GM03348 (cell line): ENCODE results near the gene NOS2.
"Not testable (repeated sequence)": the region's sequence is repeated elsewhere in the genome, so short reads cannot be mapped to it uniquely, and the experiment has no call there.

Source experiments
- DNase-seq: peaks from one replicate; pipeline ENCODE4 v3.0.0; 2012; ENCODE audit warnings: low spot score

NOS2 gene

GRCh38 chr17:27800522-27800921 is at the start of gene NOS2:
Gene NOS2, minus strand, starts transcription at chr17:27800529. Its CDS starts 1,720 bp downstream, at chr17:27798809.
- no peak for DNase-seq

DNA sequence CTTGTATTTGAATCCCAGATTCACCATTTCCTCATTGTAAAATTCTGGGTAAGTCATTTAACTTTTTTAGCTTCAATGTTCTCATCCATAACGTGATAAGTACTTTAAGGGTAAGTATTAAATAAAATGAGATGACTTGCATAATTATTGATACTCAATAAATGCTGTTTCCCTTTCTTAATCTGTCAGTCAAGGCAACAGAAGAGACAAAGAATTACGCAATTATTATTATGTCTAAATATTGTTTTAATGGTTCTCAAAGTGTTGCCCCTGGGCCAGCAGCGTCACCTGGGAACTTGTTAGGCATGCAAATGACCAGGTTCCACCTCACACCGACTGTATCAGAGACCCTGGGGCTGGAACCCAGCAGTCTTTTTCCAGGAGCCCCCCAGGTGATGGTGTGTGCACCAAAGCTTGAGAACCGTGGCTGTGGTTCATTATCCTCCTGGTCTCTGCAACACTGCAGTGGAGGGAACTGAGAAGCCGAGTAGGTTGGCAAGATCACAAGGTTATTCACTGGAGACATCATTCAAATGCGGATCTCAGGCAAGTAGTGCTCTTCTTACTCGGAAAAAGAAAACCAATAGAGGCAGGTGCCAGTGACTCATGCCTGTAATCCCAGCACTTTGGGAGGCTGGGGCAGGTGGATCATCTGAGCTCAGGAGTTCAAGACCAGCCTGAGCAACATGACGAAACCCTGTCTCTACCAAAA is 49.3 kb upstream of the NOS2 start:
- no peak for DNase-seq

DNA sequence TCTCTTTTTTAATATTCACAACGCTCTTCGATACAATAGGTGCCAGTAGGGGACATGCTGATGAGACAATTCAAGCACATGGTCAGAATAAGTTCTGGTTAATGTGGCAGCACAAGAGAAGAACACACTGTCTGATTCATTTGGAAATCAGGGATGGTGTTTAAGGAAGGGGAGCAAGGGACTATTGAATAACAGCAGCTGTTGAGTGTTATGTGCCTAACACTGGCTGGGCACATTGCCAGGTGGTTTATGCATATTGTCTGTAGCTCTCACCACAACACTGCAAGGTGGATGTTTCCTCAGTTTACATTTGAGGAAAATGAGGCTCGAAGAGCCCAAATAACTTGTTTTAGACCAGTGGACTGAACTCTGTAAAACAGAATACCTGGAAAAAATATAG is 48.6 kb upstream of the NOS2 start:
- no peak for DNase-seq

DNA sequence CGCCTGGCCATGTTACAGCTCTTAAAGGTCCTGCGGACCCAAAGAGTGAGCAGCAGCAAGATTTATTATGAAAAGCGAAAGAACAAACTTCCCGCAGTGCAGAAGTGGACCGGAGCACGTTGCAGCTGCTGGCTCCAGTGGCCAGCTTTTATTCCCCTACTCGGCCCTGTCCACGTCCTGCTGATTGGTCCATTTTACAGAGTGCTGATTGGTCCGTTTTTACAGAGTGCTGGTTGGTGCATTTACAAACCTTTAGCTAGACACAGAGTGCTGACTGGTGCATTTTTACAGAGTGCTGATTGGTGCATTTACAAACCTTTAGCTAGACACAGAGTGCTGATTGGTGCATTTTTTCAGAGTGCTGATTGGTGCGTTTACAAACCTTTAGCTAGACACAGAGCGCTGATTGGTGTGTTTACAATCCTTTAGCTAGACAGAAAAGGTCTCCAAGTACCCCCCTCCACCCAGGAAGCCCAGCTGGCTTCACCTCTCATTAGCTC is 46.5 kb upstream of the NOS2 start:
- not testable (repeated sequence) for DNase-seq

- no peak for DNase-seq
These were observed 45.8 kb upstream of the NOS2 start for GRCh38 chr17:27846042-27846655.

GRCh38 chr17:27845264-27846041 is 45.1 kb upstream of the NOS2 start:
- no peak for DNase-seq

DNA sequence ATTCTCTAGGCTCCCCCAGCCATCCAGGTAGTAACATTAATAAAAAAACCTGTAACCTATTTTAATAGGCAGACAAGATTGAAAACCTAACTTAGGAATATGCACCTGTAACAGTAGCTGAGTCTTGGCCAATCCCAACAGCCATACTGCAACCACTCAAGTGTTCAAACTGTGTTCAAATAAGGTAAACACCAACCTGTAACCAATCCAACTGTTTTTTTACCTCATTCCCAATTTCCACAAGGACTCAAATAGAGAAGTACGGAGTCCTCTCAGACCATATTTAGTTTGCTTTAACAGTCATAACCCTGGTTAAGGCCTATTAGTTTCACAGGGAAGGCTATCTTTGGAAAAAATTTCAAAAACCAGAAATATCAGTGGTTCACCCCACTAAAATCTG is 40.4 kb upstream of the NOS2 start:
- no peak for DNase-seq

DNA sequence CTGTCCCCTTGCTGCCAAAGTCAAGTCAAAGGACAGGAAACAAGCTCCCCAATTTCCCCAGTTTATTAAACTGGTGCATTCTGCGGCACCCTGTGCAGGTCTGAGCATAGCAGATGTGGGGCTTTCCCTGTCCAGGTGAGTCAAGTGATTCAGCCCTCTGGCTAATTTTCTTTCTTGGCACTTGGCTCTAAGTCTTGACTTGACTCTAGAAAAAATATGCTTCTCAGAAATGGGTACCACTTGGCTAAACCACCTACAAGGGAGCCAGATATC is 40.0 kb upstream of the NOS2 start:
- not testable (repeated sequence) for DNase-seq

DNA sequence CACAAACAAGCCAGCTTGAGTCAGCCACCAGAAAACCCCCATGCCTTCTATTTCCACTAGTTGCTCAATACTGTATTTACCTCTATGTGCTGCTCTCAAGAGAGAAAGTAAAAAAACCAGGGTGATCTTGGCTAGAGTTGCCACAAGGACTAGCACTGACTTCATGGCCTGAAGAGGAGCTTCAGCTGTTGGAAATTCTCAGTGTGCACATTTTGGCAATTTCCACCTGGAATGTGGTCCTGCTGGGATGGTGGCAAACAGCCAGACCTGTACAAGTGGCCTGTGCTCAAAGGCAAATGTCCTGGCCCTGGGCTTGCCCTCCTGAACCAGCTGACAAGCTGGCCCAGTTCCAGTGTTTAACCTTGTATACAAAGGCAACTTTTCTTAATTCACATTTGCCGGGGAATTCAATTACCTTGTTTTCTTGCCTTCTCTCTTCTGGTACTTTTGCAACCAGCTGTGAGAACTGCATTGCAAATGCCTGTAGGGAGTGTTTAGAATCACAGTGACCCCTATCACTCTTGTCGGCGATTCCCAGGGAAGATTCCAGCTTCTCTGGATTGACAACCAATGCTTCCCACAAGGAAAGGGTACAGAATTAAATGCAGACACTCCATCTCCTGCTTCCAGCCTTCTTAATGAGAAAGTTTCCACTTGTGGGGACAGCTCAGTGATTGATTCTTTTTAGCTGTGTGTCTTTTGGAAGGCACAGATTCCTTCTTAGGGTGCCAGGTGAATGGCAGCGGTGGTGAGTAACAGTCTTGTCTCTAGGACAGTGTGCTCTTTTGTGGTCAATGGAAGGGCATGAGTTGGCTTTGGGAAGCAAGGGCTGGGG is 39.5 kb upstream of the NOS2 start:
- DNase-seq = not testable (repeated sequence)

DNA sequence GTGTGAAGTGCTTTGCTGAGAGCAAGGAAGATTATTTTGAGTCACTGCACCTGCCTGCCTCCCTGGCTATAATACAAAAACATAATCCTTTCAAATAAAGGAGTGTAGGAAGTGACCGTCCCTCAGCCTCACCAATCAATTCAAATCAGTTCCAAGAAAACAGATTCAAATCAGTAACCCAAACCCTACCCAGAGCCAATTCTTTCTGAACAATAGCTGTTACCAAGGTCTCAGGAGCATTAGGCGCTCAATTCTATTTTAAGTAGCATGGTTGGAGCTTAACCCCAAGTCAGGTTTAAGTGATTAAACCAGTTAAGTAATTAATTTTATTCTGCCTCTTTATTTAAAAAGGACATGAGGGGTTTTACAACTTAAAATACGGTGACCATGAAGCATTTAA is 38.3 kb upstream of the NOS2 start:
- DNase-seq = not testable (repeated sequence)

- not testable (repeated sequence) for DNase-seq
These were observed 37.4 kb upstream of the NOS2 start for GRCh38 chr17:27837769-27838168.

GRCh38 chr17:27836651-27837050 is 36.3 kb upstream of the NOS2 start:
- DNase-seq = no peak

DNA sequence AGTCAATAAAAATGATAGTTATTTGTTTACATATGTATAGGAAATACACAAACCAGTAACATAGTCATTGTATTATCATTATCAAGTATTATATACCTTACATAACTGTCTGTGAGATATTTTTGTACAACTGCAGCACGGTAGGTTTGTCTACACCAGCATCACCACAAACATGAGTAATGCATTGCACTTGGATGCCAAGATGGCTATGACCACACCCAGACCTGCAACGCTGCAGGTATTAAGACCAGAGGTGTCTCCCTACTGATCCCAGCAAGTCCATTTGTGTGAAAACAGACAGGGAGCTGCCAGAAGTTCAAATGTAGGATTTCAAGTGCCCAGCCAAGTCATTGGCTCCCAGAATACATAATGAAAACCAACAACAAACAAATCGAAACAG is 34.2 kb upstream of the NOS2 start:
- no peak for DNase-seq

DNA sequence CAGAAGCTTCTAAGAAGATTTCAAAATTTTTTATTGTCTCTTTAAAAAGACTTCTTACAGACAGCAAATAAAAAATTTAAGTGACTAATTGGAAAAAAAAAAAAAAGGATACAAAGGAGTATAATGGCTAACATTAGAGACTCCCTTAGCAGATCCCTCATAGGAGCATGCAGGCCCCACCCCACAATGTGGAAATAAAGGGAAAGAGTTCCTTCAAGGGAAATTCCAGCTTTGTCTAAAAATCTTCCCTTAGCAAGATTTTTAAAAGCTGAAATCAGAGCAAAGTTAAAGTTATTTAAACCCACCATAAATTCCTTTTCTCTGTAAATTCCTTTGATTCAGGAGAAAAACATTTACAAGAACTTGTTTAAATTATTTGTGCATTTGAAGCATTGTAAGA is 32.5 kb upstream of the NOS2 start:
- no peak for DNase-seq

GRCh38 chr17:27829888-27830287 is 29.6 kb upstream of the NOS2 start:
- DNase-seq = not testable (repeated sequence)

- DNase-seq = not testable (repeated sequence)
These were observed 28.9 kb upstream of the NOS2 start for GRCh38 chr17:27829143-27829711.

DNA sequence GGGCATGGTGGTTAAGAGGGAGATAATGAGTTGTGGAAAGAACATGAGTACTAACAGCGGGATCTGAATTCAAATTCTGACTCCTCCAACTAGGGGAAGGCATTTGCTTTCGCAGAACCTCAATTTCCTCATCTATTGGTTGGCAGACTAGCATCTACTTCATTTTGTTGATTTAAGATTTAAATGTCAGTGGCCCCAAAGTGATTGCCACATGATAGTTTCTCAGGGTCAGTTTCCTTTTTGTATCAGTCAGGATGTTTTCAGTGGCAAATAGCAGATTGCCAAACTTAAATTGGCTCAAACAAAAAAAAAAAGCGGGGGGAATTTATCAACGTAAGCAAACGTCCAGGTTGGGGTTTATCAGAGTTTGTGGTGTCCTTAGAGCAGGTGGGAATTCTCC is 25.1 kb upstream of the NOS2 start:
- DNase-seq = no peak

DNA sequence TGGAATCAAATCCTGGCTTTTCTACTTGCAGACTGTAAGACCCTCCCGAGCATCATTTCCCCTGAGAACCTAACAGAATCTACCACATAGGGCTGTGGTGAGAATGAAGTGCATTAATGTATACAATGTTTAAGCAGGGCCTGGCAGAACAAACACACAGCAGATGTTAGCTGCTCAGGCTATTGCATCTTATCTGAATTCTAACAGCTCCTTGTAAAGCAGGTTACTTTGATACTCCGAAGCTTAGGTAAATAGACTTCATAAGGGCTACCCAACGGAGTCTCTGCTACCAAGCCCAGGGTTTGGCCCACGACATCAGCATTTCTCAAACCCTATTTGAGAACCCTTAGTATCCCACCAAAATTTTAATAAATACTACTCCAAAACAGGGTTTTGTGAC is 24.4 kb upstream of the NOS2 start:
- no peak for DNase-seq

DNA sequence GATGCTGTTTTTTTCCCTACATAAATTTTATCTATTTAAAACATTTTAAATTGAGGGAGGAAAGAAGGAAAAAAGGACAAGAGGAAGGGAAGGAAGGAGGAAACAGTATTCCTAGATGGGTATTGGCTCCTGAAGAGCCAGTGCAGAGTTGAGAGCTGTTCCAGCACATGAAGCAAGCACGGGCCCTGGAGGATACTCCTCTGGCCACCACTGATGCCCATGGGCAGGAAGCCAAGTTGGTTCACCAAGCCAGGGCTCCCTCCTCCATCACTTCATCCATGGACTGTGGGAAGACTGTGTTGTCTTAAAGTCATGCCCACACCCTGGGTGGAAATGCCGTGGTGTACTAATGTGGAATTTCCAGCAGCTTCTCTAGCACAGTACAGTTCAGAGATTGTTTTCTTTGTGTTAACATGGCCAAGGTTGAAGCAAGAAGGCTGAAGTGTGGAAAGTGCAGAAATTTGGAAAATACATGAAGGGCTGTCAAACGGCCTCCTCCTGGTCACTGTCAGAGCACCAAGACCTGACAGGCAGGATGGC is 23.9 kb upstream of the NOS2 start:
- no peak for DNase-seq

DNA sequence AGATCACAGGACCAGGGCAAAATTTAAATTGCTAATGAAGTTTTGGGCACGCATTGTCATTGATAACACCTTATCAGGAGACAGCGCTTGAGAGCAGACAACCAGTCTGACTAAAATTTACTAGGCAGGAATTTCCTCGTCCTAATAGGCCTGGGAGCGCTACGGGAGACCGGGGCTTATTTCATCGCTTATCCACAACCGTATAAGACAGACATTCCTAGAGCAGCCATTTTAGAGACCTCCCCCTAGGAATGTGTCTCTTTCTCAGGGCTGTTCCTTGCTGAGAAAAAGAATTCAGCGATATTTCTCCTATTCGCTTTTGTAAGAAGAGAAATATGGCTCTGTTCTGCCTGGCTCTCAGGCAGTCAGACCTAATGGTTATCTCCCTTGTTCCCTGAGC is 21.8 kb upstream of the NOS2 start:
- not testable (repeated sequence) for DNase-seq

- no peak for DNase-seq
These were observed 21.0 kb upstream of the NOS2 start for GRCh38 chr17:27821318-27821717.

DNA sequence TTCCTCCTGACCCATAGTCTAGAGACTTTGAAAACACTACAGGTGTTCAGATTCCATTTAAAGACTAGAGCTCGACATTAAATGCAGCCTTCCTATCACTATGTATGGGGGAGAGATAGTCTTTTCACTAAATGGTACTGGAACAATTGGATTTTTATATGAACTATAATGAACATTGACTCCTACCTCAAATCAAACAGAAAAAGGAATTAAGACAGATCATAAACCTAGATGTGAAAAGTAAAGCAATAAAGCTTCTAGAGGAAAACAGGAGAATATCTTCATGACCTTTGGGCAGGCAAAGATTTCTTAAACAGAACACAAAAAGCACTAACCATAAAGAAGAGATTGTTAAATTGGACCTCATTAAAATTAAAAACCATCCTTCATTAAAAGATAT is 18.8 kb upstream of the NOS2 start:
- DNase-seq = no peak
